Activated CD8-positive, alpha-beta T cell treated with anti-CD3 and anti-CD28 coated beads for 36 hours (primary cell): ENCODE data around the gene IDUA. TPM values are rescaled to one million over a fixed set of nuclear protein-coding genes. Genes with fewer than 3 reads are reported as not detected.

Source experiments
- ATAC-seq: fragments of 200-7000 bp; cut with Tn5 transposase; one replicate; pipeline ENCODE4 v1.10.0; 2021; ENCODE audit warnings: mild to moderate bottlenecking, moderate library complexity
- CTCF ChIA-PET: fragments of 350-600 bp; sonication (Branson Sonifier 250); formaldehyde crosslinking; loops from one replicate; lab custom pipeline; 2021; ENCODE audit warnings: antibody characterized with exemption; lab: Charles Lee
- POLR2A ChIA-PET: fragments of 350-600 bp; sonication (Branson Sonifier 250); formaldehyde crosslinking; loops from one replicate; lab custom pipeline; 2021; ENCODE audit warnings: antibody characterized with exemption; lab: Charles Lee
- DNase-seq: peaks from one replicate; pipeline ENCODE4 v3.0.0-alpha.2; 2020
- H3K27ac Mint-ChIP-seq: one replicate; pipeline ENCODE4 v1.8.0; 2021; ENCODE audit warnings: mild to moderate bottlenecking, mixed read lengths
- H3K27me3 Mint-ChIP-seq: one replicate; pipeline ENCODE4 v1.8.0; 2021; ENCODE audit warnings: mixed read lengths
- H3K36me3 Mint-ChIP-seq: one replicate; pipeline ENCODE4 v1.8.0; 2021; ENCODE audit warnings: low read depth, mixed read lengths
- H3K4me1 Mint-ChIP-seq: one replicate; pipeline ENCODE4 v1.8.0; 2021; ENCODE audit warnings: low read depth, mixed read lengths
- H3K4me3 Mint-ChIP-seq: one replicate; pipeline ENCODE4 v1.8.0; 2021; ENCODE audit warnings: mild to moderate bottlenecking, moderate library complexity, mixed read lengths
- H3K9me3 Mint-ChIP-seq: one replicate; pipeline ENCODE4 v1.8.0; 2021; ENCODE audit warnings: mixed read lengths
- intact Hi-C: fragments of 100-400 bp; cut with micrococcal nuclease; formaldehyde crosslinking; loops from one replicate; pipeline ENCODE4 v1.10.0; 2022
- total RNA-seq, 2 experiments: library from RNA; stranded (reverse); gene quantifications; one replicate each; pipeline ENCODE4 v1.2.3, GENCODE V29; 2021
- TF ChIP-seq, protein P1 (sequence below): fragments of 200-600 bp; IDR thresholded peaks from one replicate; pipeline ENCODE4 v1.8.0; 2022; ENCODE audit warnings: antibody characterized with exemption, mild to moderate bottlenecking

IDUA gene
- total RNA-seq, 2 experiments from 2014 or later, result 4.8 to 5.4 TPM

DNA sequence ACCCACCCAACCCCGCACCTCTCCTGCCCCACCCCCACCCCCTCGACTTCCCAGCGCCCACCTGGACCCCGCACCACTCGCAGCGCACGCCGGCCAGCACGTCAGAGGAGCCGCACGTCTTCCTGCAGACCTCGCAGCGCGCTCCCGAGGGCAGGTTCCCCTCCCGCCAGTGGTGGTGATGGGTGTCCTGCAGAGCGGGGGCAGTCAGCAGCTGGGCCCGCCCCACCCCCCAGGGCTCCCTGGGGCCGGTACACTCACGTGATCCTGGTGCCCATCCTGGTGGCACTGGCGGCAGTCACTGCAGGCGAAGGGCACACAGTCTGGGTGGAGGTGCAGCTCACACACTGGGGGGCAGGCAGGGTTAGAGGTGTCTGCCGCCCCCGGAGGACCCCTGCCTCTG is 18.6 kb upstream of the IDUA start:
- TF ChIP-seq, protein P1, sequence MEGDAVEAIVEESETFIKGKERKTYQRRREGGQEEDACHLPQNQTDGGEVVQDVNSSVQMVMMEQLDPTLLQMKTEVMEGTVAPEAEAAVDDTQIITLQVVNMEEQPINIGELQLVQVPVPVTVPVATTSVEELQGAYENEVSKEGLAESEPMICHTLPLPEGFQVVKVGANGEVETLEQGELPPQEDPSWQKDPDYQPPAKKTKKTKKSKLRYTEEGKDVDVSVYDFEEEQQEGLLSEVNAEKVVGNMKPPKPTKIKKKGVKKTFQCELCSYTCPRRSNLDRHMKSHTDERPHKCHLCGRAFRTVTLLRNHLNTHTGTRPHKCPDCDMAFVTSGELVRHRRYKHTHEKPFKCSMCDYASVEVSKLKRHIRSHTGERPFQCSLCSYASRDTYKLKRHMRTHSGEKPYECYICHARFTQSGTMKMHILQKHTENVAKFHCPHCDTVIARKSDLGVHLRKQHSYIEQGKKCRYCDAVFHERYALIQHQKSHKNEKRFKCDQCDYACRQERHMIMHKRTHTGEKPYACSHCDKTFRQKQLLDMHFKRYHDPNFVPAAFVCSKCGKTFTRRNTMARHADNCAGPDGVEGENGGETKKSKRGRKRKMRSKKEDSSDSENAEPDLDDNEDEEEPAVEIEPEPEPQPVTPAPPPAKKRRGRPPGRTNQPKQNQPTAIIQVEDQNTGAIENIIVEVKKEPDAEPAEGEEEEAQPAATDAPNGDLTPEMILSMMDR, result no peak
- intact Hi-C loops, result no loop called here
- ChIA-PET CTCF (no interaction called here), POLR2A (no interaction called here)
- ATAC-seq, result no peak
- no peak for DNase-seq
- H3K4me3 Mint-ChIP-seq, result no peak overlapping the region
- no peak overlapping the region for H3K27ac Mint-ChIP-seq
- no peaks in the 10 kb centered on the region for H3K9me3 Mint-ChIP-seq
- H3K4me1 Mint-ChIP-seq, result peaks cover 13% of the 10 kb centered on the region
- H3K36me3 Mint-ChIP-seq, result no peaks in the 10 kb centered on the region
- no peaks in the 10 kb centered on the region for H3K27me3 Mint-ChIP-seq

DNA sequence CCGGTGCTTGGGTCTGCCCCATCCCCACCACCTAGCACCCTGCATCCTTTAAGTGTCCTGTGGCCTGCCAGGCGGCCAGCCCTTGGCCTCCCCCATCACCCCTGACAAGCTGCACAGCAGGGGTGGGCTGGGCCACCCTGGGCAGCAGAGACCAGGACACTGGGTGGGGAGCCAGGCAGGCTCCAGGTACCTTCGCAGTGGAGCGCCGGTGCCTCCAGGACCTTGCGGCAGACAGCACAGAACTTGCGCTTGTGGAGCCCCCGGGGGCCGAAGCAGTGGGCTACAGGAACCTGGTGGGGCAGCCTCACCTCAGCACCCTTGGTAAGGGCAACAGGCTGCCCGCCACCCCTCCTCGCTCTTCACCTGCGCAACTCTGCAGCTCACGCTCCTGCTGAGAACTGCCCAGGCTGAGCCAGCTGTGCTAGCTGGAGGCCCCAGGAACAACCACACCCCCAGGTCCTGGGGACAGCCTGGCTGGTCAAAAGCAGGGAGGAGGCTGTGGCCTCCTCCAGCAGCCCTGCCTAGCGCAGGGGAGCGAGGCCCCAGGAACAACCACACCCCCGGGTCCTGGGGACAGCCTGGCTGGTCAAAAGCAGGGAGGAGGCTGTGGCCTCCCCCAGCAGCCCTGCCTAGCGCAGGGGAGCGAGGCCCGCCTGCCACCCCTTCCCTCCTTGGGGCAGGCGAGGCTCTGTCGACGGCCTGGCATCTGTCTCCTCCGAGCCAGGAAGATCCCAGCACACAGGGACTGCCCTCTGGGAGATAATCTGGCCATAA is 18.0 kb upstream of the IDUA start:
- peaks cover 13% of the 10 kb centered on the region for H3K4me1 Mint-ChIP-seq
- TF ChIP-seq, protein P1, result no peak
- DNase-seq (no peak), ATAC-seq (no peak)
- H3K27ac Mint-ChIP-seq, result no peak overlapping the region
- H3K36me3 Mint-ChIP-seq, result no peaks in the 10 kb centered on the region
- H3K27me3 Mint-ChIP-seq, result no peaks in the 10 kb centered on the region
- intact Hi-C loops, result no loop called here
- H3K4me3 Mint-ChIP-seq, result no peak overlapping the region
- CTCF ChIA-PET, result no interaction called here
- H3K9me3 Mint-ChIP-seq, result no peaks in the 10 kb centered on the region
- POLR2A ChIA-PET, result no interaction called here

DNA sequence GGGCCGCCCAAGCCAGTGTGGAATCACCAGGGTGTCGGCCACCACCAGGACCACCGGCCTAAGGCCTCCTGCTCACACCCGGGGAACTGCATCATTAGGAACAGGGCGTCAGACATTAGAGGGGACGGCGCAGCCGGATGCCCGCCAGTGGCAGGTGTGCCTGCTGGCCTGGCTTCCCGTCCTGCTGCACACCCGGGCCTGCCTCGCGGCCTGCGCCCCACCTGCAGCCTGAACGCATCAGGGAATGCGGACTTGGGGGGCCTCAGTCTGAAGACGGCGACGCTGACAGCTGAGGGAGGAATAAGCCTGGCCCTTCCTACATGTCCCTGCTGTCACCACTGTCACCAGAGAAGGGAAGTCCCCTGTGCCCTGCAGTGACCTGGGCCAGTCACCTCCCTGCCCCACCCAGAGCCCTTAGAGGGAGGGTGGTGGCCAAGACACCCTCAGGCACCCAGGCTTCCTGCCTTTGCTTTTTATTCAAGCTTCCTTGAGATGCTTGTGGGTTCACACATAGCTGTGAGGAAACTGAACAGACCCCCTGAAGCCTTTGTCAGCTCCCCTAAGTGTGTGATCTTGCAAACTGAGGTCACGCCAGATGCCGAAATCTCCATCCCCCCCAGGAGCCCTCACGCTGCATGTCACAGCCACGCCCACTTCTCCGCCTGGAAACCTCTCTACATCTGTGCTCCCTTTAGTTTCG is 16.6 kb upstream of the IDUA start:
- H3K4me3 Mint-ChIP-seq, result no peak overlapping the region
- no peaks in the 10 kb centered on the region for H3K9me3 Mint-ChIP-seq
- H3K27me3 Mint-ChIP-seq, result no peaks in the 10 kb centered on the region
- intact Hi-C loops, result no loop called here
- POLR2A ChIA-PET, result no interaction called here
- H3K27ac Mint-ChIP-seq, result peak overlapping the region; percentile 6
- peaks cover 13% of the 10 kb centered on the region for H3K4me1 Mint-ChIP-seq
- CTCF ChIA-PET, result interaction anchor here (1.2 kb wide), 1 partner anchor 297 kb away, joined by 3 read pairs; the partner anchor contains the start of gene ATP5ME
- ATAC-seq (peak; percentile 31), DNase-seq (peak; percentile 48)
- H3K36me3 Mint-ChIP-seq, result no peaks in the 10 kb centered on the region
- TF ChIP-seq, protein P1, result no peak

DNA sequence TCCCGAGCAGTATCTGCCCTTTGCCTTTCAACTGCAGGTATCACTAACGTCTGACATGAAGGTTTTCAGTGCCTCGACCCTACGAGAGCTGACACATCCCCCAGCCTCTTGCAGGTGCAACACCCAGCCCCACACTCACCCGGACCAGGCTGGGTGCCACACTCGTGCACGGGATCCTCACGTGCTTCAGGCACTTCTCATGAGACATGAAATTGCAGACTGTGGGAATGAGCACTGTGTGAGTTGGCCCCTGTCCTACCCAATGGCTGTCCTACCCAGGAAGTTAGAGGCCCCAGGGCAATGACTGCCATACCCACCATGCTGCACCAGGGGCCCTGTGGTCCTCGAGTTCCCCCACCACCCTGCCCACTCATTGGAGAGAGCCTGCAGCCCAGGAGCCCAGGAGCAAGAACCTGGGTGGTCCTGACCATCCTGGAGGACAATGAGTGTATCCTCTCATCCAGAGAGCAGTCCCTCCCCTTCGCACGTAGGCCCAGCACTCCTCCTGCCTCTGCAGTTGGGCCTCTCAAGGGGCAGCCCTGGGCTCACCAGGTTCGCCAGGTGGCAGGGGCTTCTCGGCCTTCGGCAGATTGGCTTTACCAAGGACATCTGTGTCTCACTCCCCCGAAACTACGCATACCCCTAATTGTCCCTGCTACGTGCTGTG is 15.9 kb upstream of the IDUA start:
- intact Hi-C loops, result no loop called here
- Mint-ChIP-seq H3K27me3 (no peaks in the 10 kb centered on the region), H3K4me1 (peaks cover 13% of the 10 kb centered on the region), H3K27ac (no peak overlapping the region), H3K36me3 (no peaks in the 10 kb centered on the region), H3K9me3 (no peaks in the 10 kb centered on the region), H3K4me3 (peak overlapping the region; percentile 36)
- TF ChIP-seq, protein P1, result no peak
- ChIA-PET POLR2A (interaction anchor here (1.9 kb wide), 1 partner anchor 8 kb away, joined by 5 read pairs; no protein-coding TSS in a partner anchor), CTCF (interaction anchor here (1.2 kb wide), 1 partner anchor 297 kb away, joined by 3 read pairs; the partner anchor contains the start of gene ATP5ME)
- ATAC-seq (no peak), DNase-seq (no peak)
